Endothelial cell of umbilical vein (primary cell): Measurements from ENCODE around the gene TTC33.

Experiments
- CTCF ChIP-seq, 2 donors: IDR thresholded peaks; 1 replicate in 1 of 2; 2 replicates in 1 of 2; pipeline ENCODE4 v1.5.1; 2011; ENCODE audit warnings: low read length in 2 of 2, mild to moderate bottlenecking in 2 of 2, moderate library complexity in 2 of 2, control low read depth in 1 of 2, inconsistent platforms in 1 of 2, low read depth in 1 of 2; ENCODE audit not compliant: insufficient read depth in 1 of 2; ENCODE audit errors: extremely low read depth in 1 of 2
- EZH2 ChIP-seq: IDR thresholded peaks from 2 replicates; pipeline ENCODE4 v1.6.1; 2012; ENCODE audit warnings: borderline replicate concordance, low read depth, mild to moderate bottlenecking, moderate library complexity, low read length, inconsistent platforms; ENCODE audit not compliant: severe bottlenecking
- JUN ChIP-seq: IDR thresholded peaks from 2 replicates; pipeline ENCODE4 v1.6.1; 2011; ENCODE audit warnings: borderline replicate concordance, low read depth; ENCODE audit not compliant: insufficient read length, insufficient read depth
- POLR2A ChIP-seq: IDR thresholded peaks from 2 replicates; pipeline ENCODE4 v1.6.1; 2012; ENCODE audit warnings: low read depth, mild to moderate bottlenecking, control low read depth, low read length

- TF ChIP-seq CTCF (IDR thresholded peaks at IDR 0.05; ENCODE audit: extremely low read depth in 1 of 2, insufficient read depth in 1 of 2, low read depth in 1 of 2, low read length in 2 of 2) (no peak), POLR2A (no peak), JUN (no peak), EZH2 (no peak)
Observed at GRCh38 chr5:40626801-40627200, 129.0 kb downstream of the TTC33 start.
